DND-41 (cell line): ENCODE measurements around the gene CDH2.

Source experiments
- ATAC-seq: fragments of 200-7000 bp; cut with Tn5 transposase; 3 replicates; pipeline ENCODE4 v1.9.1; 2021; ENCODE audit warnings: low read depth; ENCODE audit not compliant: insufficient read depth
- DNase-seq: peaks from one replicate; pipeline ENCODE4 v3.0.0-alpha.2; 2020
- H2AFZ ChIP-seq: 2 replicates; pipeline ENCODE4 v1.6.0; 2012; ENCODE audit warnings: low read depth, low read length
- H3K27ac ChIP-seq: 2 replicates; pipeline ENCODE4 v1.5.1; 2012; ENCODE audit warnings: low read length, inconsistent platforms
- H3K27me3 ChIP-seq: fragments of 200-600 bp; sonication (generic); 2 replicates; pipeline ENCODE4 v1.6.0; 2012; ENCODE audit warnings: low read length, mild to moderate bottlenecking, inconsistent platforms; ENCODE audit not compliant: insufficient read depth, poor library complexity
- H3K36me3 ChIP-seq: 2 replicates; pipeline ENCODE4 v1.5.1; 2012; ENCODE audit warnings: low read length, inconsistent platforms; ENCODE audit not compliant: insufficient read depth
- H3K4me1 ChIP-seq: 2 replicates; pipeline ENCODE4 v1.5.1; 2012; ENCODE audit warnings: mild to moderate bottlenecking, low read length; ENCODE audit not compliant: insufficient read depth
- H3K4me2 ChIP-seq: 2 replicates; pipeline ENCODE4 v1.6.0; 2012; ENCODE audit warnings: mild to moderate bottlenecking, moderate library complexity, low read length, inconsistent platforms; ENCODE audit not compliant: insufficient read depth
- H3K4me3 ChIP-seq, 2 experiments: fragments of 200-600 bp in 1 of 2; shearing (Covaris generic) in 1 of 2; 2 replicates each; pipeline ENCODE4 v1.5.1; 2012 to 2016; ENCODE audit warnings: inconsistent platforms in 2 of 2, low read length in 2 of 2, mild to moderate bottlenecking in 2 of 2, low read depth in 1 of 2, moderate library complexity in 1 of 2
- H3K79me2 ChIP-seq: 2 replicates; pipeline ENCODE4 v1.6.0; 2012; ENCODE audit warnings: low read length, inconsistent platforms; ENCODE audit not compliant: insufficient read depth
- H3K9ac ChIP-seq: 2 replicates; pipeline ENCODE4 v1.6.0; 2012; ENCODE audit warnings: low read depth, mild to moderate bottlenecking, inconsistent platforms, low read length, moderate library complexity
- H3K9me3 ChIP-seq: 2 replicates; pipeline ENCODE4 v1.5.1; 2012; ENCODE audit warnings: low read length, moderate library complexity, mild to moderate bottlenecking, inconsistent platforms; ENCODE audit not compliant: insufficient read depth, severe bottlenecking
- H4K20me1 ChIP-seq: 2 replicates; pipeline ENCODE4 v1.6.0; 2012; ENCODE audit warnings: low read length; ENCODE audit not compliant: insufficient read depth
- CTCF ChIP-seq: IDR thresholded peaks from 2 replicates; pipeline ENCODE4 v1.5.1; 2012; ENCODE audit warnings: borderline replicate concordance, low read length, moderate library complexity, mild to moderate bottlenecking; ENCODE audit not compliant: poor library complexity, severe bottlenecking; ENCODE audit errors: extremely low read depth
- EZH2 ChIP-seq: IDR thresholded peaks from 3 replicates; pipeline ENCODE4 v1.6.1; 2012; ENCODE audit warnings: borderline replicate concordance, low read depth, mild to moderate bottlenecking, moderate library complexity, low read length, inconsistent platforms; ENCODE audit not compliant: severe bottlenecking

Gene CDH2

GRCh38 chr18:27901424-27902226, 275.3 kb downstream of the CDH2 start:
- Histone ChIP-seq H4K20me1 (no peaks in the 10 kb centered on the region), H3K36me3 (no peaks in the 10 kb centered on the region), H3K4me3 (no peak overlapping the region), H3K27ac (no peak overlapping the region), H3K79me2 (no peaks in the 10 kb centered on the region), H3K9ac (no peak overlapping the region), H3K4me2 (no peak overlapping the region), H3K27me3 (no peaks in the 10 kb centered on the region), H3K4me1 (no peaks in the 10 kb centered on the region), H2AFZ (no peak overlapping the region), H3K9me3 (peaks cover 3% of the 10 kb centered on the region)
- TF ChIP-seq EZH2: no peak
- no peak for TF ChIP-seq CTCF
- no peak for DNase-seq
- ATAC-seq: no peak
